ENCODE measurements around the gene PTPRA.
"Not testable (repeated sequence)": the region's sequence is repeated elsewhere in the genome, so short reads cannot be mapped to it uniquely, and the experiment has no call there.

DNA sequence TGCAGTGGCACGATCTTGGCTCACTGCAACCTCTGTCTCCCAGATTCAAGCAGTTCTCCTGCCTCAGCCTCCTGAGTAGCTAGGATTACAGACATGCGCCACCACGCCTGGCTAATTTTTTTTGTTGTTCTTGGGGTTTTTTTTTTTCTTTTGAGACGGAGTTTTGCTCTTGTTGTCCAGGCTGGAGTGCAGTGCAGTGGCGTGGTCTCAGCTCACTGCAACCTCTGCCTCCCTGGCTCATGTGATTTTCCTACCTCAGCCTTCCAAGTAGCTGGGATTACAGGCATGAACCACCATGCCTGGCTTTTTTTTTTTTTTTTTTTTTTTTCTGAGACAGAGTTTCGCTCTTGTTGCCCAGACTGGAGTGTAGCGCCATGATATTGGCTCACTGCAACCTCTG lies 42.1 kb upstream of the PTPRA start:
- TF ChIP-seq SIN3A (conservative IDR thresholded peaks at IDR 0.05 in 1 of 2, IDR thresholded peaks at IDR 0.05 in 1 of 2; ENCODE audit: low read depth in 1 of 2, low read length in 2 of 2); CEBPB (IDR thresholded peaks at IDR 0.05; ENCODE audit: low read depth, low read length); POLR2AphosphoS5 (IDR thresholded peaks at IDR 0.05; ENCODE audit: low read depth, low read length); POLR2A (IDR thresholded peaks at IDR 0.05; ENCODE audit: control extremely low read depth in 1 of 2, low read depth in 2 of 2, low read length in 2 of 2): not testable (repeated sequence)
- TF ChIP-seq, protein P1, sequence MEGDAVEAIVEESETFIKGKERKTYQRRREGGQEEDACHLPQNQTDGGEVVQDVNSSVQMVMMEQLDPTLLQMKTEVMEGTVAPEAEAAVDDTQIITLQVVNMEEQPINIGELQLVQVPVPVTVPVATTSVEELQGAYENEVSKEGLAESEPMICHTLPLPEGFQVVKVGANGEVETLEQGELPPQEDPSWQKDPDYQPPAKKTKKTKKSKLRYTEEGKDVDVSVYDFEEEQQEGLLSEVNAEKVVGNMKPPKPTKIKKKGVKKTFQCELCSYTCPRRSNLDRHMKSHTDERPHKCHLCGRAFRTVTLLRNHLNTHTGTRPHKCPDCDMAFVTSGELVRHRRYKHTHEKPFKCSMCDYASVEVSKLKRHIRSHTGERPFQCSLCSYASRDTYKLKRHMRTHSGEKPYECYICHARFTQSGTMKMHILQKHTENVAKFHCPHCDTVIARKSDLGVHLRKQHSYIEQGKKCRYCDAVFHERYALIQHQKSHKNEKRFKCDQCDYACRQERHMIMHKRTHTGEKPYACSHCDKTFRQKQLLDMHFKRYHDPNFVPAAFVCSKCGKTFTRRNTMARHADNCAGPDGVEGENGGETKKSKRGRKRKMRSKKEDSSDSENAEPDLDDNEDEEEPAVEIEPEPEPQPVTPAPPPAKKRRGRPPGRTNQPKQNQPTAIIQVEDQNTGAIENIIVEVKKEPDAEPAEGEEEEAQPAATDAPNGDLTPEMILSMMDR (IDR thresholded peaks at IDR 0.05; ENCODE audit: control extremely low read depth in 1 of 3, insufficient read depth in 1 of 3, low read depth in 1 of 3, low read length in 3 of 3), result not testable (repeated sequence)
- TF ChIP-seq, protein P2, sequence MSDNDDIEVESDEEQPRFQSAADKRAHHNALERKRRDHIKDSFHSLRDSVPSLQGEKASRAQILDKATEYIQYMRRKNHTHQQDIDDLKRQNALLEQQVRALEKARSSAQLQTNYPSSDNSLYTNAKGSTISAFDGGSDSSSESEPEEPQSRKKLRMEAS (IDR thresholded peaks at IDR 0.05), result not testable (repeated sequence)
